ENCODE results near the gene TRMT1. TPM values are rescaled to one million over a fixed set of nuclear protein-coding genes. Genes with fewer than 3 reads are reported as not detected.

The TRMT1 gene
- total RNA-seq, 2 experiments from 2014 or later: 85.0 to 95.7 TPM

- ATAC-seq (peak; percentile 84), DNase-seq (peak; percentile 92)
- no peak for TF ChIP-seq CTCF (IDR thresholded peaks at IDR 0.05)
- Mint-ChIP-seq H3K4me1 (ENCODE audit: low read depth) (peaks cover 52% of the 10 kb centered on the region), H3K9me3 (no peaks in the 10 kb centered on the region), H3K36me3 (ENCODE audit: low read depth) (peaks cover 24% of the 10 kb centered on the region), H3K27ac (peak within 1 kb of the TSS; percentile 95), H3K27me3 (no peaks in the 10 kb centered on the region), H3K4me3 (peak within 1 kb of the TSS; percentile 86)
- ChIA-PET POLR2A (interaction anchor here (0.7 to 7.6 kb wide), 9 partner anchors 12 to 721 kb away, joined by 3 to 63 read pairs (median 19); partner anchors contain the start of genes IER2, LYL1 and STX10), CTCF (interaction anchor here (0.6 to 5.4 kb wide), 9 partner anchors 13 to 152 kb away, joined by 3 to 39 read pairs (median 4); partner anchors contain the start of genes IER2 and STX10)
- intact Hi-C loops (cut with micrococcal nuclease): loop anchor here (5.0 kb wide), 1 partner anchor 34 kb away; the partner anchor contains the start of genes IER2 and STX10
Measured at GRCh38 chr19:13117772-13118423, 1.4 kb upstream of the TRMT1 start, which contains the start of gene NACC1. Gene NACC1 (plus strand): TSS chr19:13118264. CDS start chr19:13135208, 16,944 bp downstream.

- TF ChIP-seq CTCF (IDR thresholded peaks at IDR 0.05): no peak
- DNase-seq (peak; percentile 18), ATAC-seq (peak; percentile 8)
- CTCF ChIA-PET: interaction anchor here (0.9 to 5.4 kb wide), 8 partner anchors 12 to 152 kb away, joined by 3 to 39 read pairs (median 4); partner anchors contain the start of genes IER2 and STX10
- H3K27me3 Mint-ChIP-seq: no peaks in the 10 kb centered on the region
- H3K9me3 Mint-ChIP-seq: no peaks in the 10 kb centered on the region
- H3K36me3 Mint-ChIP-seq (ENCODE audit: low read depth): peaks cover 27% of the 10 kb centered on the region
- POLR2A ChIA-PET: interaction anchor here (0.8 to 7.6 kb wide), 8 partner anchors 13 to 130 kb away, joined by 3 to 63 read pairs (median 28); partner anchors contain the start of genes IER2, LYL1 and STX10
- H3K4me1 Mint-ChIP-seq (ENCODE audit: low read depth): peaks cover 49% of the 10 kb centered on the region
- H3K4me3 Mint-ChIP-seq: peak overlapping the region; percentile 86
- H3K27ac Mint-ChIP-seq: peak overlapping the region; percentile 95
- intact Hi-C loops (cut with micrococcal nuclease): loop anchor here (5.0 kb wide), 1 partner anchor 35 kb away; the partner anchor contains the start of genes IER2 and STX10
Measured at GRCh38 chr19:13117176-13117771, 734 bp upstream of the TRMT1 start.

- CTCF ChIA-PET: interaction anchor here (1.3 to 5.4 kb wide), 2 partner anchors 11 to 37 kb away, joined by 3 to 39 read pairs; no protein-coding TSS in a partner anchor
- H3K36me3 Mint-ChIP-seq (ENCODE audit: low read depth): peaks cover 22% of the 10 kb centered on the region
- POLR2A ChIA-PET: interaction anchor here (1.0 to 7.6 kb wide), 6 partner anchors 11 to 158 kb away, joined by 3 to 63 read pairs (median 36); partner anchors contain the start of genes GADD45GIP1 and LYL1
- H3K27ac Mint-ChIP-seq: peak overlapping the region; percentile 95
- no peaks in the 10 kb centered on the region for H3K27me3 Mint-ChIP-seq
- ATAC-seq (no peak), DNase-seq (no peak)
- TF ChIP-seq CTCF (IDR thresholded peaks at IDR 0.05): no peak
- peaks cover 36% of the 10 kb centered on the region for H3K4me1 Mint-ChIP-seq (ENCODE audit: low read depth)
- no peaks in the 10 kb centered on the region for H3K9me3 Mint-ChIP-seq
- intact Hi-C loops (cut with micrococcal nuclease): loop anchor here (5.0 kb wide), 1 partner anchor 36 kb away; the partner anchor contains the start of genes IER2 and STX10
- H3K4me3 Mint-ChIP-seq: peak overlapping the region; percentile 86
Measured at GRCh38 chr19:13115936-13116281, 631 bp downstream of the TRMT1 start.

- H3K27ac Mint-ChIP-seq: no peak overlapping the region
- H3K9me3 Mint-ChIP-seq: no peaks in the 10 kb centered on the region
- H3K4me3 Mint-ChIP-seq: no peak overlapping the region
- CTCF ChIA-PET: interaction anchor here (0.7 to 0.8 kb wide), 2 partner anchors 11 to 19 kb away, joined by 3 read pairs; no protein-coding TSS in a partner anchor
- DNase-seq (no peak), ATAC-seq (no peak)
- POLR2A ChIA-PET: interaction anchor here (1.1 to 7.6 kb wide), 3 partner anchors 8 to 14 kb away, joined by 3 to 46 read pairs (median 36); partner anchors contain the start of gene LYL1
- H3K4me1 Mint-ChIP-seq (ENCODE audit: low read depth): peaks cover 18% of the 10 kb centered on the region
- H3K36me3 Mint-ChIP-seq (ENCODE audit: low read depth): peaks cover 25% of the 10 kb centered on the region
- TF ChIP-seq CTCF (IDR thresholded peaks at IDR 0.05): no peak
- H3K27me3 Mint-ChIP-seq: no peaks in the 10 kb centered on the region
- intact Hi-C loops (cut with micrococcal nuclease): no loop called here
Measured at GRCh38 chr19:13112555-13112954, 4.0 kb downstream of the TRMT1 start.
